MCF 10A (cell line): ENCODE data around the gene ARHGAP45. TPM values are rescaled to one million over a fixed set of nuclear protein-coding genes. Genes with fewer than 3 reads are reported as not detected.

Experiments used
- BruUV-seq: library from RNA; stranded (reverse); fragments of 400-500 nt; replicated peaks from 2 replicates; lab custom pipeline; 2021; lab: Mats Ljungman, UMichigan
- CTCF ChIA-PET: fragments of 300-600 bp; sonication (Branson Sonifier 250); formaldehyde crosslinking; extraction: SDS; loops from one replicate; lab custom pipeline; 2021; ENCODE audit warnings: antibody characterized with exemption, inconsistent platforms; lab: Yijun Ruan, JAX
- POLR2A ChIA-PET: fragments of 300-600, 350-650 bp; sonication (Branson Sonifier 250); formaldehyde crosslinking; extraction: SDS; loops from one replicate; lab custom pipeline; 2020; ENCODE audit warnings: antibody characterized with exemption, inconsistent platforms; lab: Yijun Ruan, JAX
- DNase-seq: peaks from one replicate; pipeline ENCODE4 v3.0.0-alpha.2; 2018; ENCODE audit not compliant: unreplicated experiment
- H3K27ac Mint-ChIP-seq: one replicate; pipeline ENCODE4 v1.8.0; 2022; ENCODE audit warnings: mild to moderate bottlenecking, low read depth, mixed read lengths; ENCODE audit not compliant: unreplicated experiment
- H3K27me3 Mint-ChIP-seq: one replicate; pipeline ENCODE4 v1.8.0; 2022; ENCODE audit warnings: mixed read lengths; ENCODE audit not compliant: insufficient read depth, unreplicated experiment
- H3K36me3 Mint-ChIP-seq: one replicate; pipeline ENCODE4 v1.8.0; 2022; ENCODE audit warnings: mild to moderate bottlenecking, moderate library complexity, mixed read lengths; ENCODE audit not compliant: insufficient read depth, unreplicated experiment
- H3K4me1 Mint-ChIP-seq: one replicate; pipeline ENCODE4 v1.8.0; 2022; ENCODE audit warnings: mixed read lengths; ENCODE audit not compliant: insufficient read depth, unreplicated experiment
- H3K4me3 Mint-ChIP-seq: one replicate; pipeline ENCODE4 v1.8.0; 2022; ENCODE audit warnings: mild to moderate bottlenecking, moderate library complexity, mixed read lengths; ENCODE audit not compliant: unreplicated experiment
- H3K9me3 Mint-ChIP-seq: one replicate; pipeline ENCODE4 v1.8.0; 2022; ENCODE audit warnings: mixed read lengths; ENCODE audit not compliant: unreplicated experiment
- CTCF ChIP-seq: fragments of 200-600 bp; IDR thresholded peaks from one replicate; pipeline ENCODE4 v1.8.0; 2022; ENCODE audit warnings: antibody characterized with exemption, mild to moderate bottlenecking; ENCODE audit not compliant: unreplicated experiment
- intact Hi-C: fragments of 100-400 bp; cut with micrococcal nuclease; formaldehyde crosslinking; loops from 2 replicates; pipeline ENCODE4 v1.14.1; 2022
- total RNA-seq: library from RNA; stranded (reverse); gene quantifications from 2 replicates; pipeline ENCODE4 v1.2.3, GENCODE V29; 2022

ARHGAP45 gene
- total RNA-seq, 1 experiment from 2014 or later: 15.3 TPM

GRCh38 chr19:1109032-1109551, 42.1 kb downstream of the ARHGAP45 start:
- Mint-ChIP-seq H3K9me3 (no peaks in the 10 kb centered on the region), H3K4me1 (no peaks in the 10 kb centered on the region), H3K27ac (no peak overlapping the region), H3K36me3 (peaks cover 75% of the 10 kb centered on the region), H3K27me3 (no peaks in the 10 kb centered on the region), H3K4me3 (no peak overlapping the region)
- TSS peak; percentile 57 for BruUV-seq
- intact Hi-C loops: no loop called here
- POLR2A ChIA-PET: interaction anchor here (0.8 kb wide), 1 partner anchor 8 kb away, joined by 3 read pairs; no protein-coding TSS in a partner anchor
- no peak for DNase-seq
- CTCF ChIA-PET: no interaction called here
- no peak for TF ChIP-seq CTCF

GRCh38 chr19:1109697-1110671, 43.0 kb downstream of the ARHGAP45 start:
- peaks cover 84% of the 10 kb centered on the region for H3K36me3 Mint-ChIP-seq
- no peak for DNase-seq
- no peak overlapping the region for H3K4me3 Mint-ChIP-seq
- H3K27me3 Mint-ChIP-seq: no peaks in the 10 kb centered on the region
- no peaks in the 10 kb centered on the region for H3K9me3 Mint-ChIP-seq
- H3K4me1 Mint-ChIP-seq: no peaks in the 10 kb centered on the region
- no peak overlapping the region for H3K27ac Mint-ChIP-seq
- CTCF ChIA-PET: no interaction called here
- TF ChIP-seq CTCF: no peak
- POLR2A ChIA-PET: interaction anchor here (1.5 kb wide), 1 partner anchor 7 kb away, joined by 5 read pairs; no protein-coding TSS in a partner anchor
- no TSS peak for BruUV-seq
- intact Hi-C loops: loop anchor here (5.0 kb wide), 1 partner anchor 82 kb away; no protein-coding TSS in a partner anchor

DNA sequence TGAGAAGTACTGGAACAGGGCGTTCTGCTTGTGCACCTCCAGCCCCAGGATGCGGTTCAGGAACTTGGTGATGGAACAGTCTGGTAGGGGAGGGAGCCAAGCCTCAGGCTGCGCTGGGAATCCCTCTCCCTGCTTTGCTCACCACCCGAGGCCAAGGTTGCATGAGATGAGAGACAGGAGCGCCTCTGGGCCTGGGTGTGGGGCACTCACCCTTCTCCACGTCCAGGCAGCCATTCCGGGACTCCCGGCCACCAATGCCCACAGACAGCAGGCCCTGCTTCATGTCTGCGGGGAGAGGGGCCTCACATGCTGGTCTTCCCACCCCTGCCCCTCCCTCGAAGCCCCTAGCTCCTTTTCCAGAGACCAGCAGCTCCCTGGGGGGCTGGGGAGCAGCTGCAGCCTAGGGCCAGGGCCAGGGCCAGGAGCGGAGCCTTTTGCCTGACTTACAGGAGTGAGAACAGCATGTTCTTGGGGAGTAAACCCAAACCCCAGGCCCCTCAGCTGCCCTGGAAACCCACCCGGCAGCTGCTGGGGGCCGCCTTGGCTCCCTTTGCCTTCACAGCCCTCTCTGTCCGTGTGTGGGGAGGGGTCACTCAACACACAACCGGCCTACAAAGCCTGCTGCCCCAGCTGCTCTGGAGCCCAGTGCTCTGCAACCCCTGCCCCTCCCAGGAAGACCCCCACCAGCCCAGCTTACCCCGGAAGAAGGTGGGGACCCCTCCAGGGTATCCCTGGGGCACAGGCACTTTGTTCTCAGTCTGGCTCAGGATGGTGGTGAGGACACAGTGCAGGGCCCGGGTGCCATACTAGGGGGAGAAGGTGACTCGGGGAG, 44.1 kb downstream of the ARHGAP45 start:
- ChIA-PET CTCF (no interaction called here), POLR2A (interaction anchor here (0.7 to 1.5 kb wide), 2 partner anchors 8 to 59 kb away, joined by 4 to 5 read pairs; no protein-coding TSS in a partner anchor)
- no peaks in the 10 kb centered on the region for H3K27me3 Mint-ChIP-seq
- no peaks in the 10 kb centered on the region for H3K4me1 Mint-ChIP-seq
- TF ChIP-seq CTCF: no peak
- intact Hi-C loops: loop anchor here (5.0 kb wide), 1 partner anchor 81 kb away; no protein-coding TSS in a partner anchor
- no peak overlapping the region for H3K4me3 Mint-ChIP-seq
- H3K27ac Mint-ChIP-seq: no peak overlapping the region
- DNase-seq: no peak
- BruUV-seq: no TSS peak
- H3K36me3 Mint-ChIP-seq: peaks cover 86% of the 10 kb centered on the region
- no peaks in the 10 kb centered on the region for H3K9me3 Mint-ChIP-seq
